Nephron (organoid): ENCODE measurements around the gene CBX4.

Experiments
- H3K27ac Mint-ChIP-seq, 3 experiments: 2 replicates each; pipeline ENCODE4 v1.8.0; 2020; ENCODE audit warnings: mixed read lengths in 3 of 3, mild to moderate bottlenecking in 2 of 3, moderate library complexity in 1 of 3
- H3K27me3 Mint-ChIP-seq: 2 replicates; pipeline ENCODE4 v1.8.0; 2021; ENCODE audit warnings: low read depth, mild to moderate bottlenecking, moderate library complexity, mixed read lengths
- H3K36me3 Mint-ChIP-seq: 2 replicates; pipeline ENCODE4 v1.8.0; 2020; ENCODE audit warnings: low read depth, mixed read lengths
- H3K4me1 Mint-ChIP-seq: 2 replicates; pipeline ENCODE4 v1.8.0; 2020; ENCODE audit warnings: mixed read lengths
- H3K4me3 Mint-ChIP-seq, 3 experiments: 2 replicates each; pipeline ENCODE4 v1.8.0; 2020; ENCODE audit warnings: mild to moderate bottlenecking in 3 of 3, mixed read lengths in 3 of 3, moderate library complexity in 2 of 3
- H3K9me3 Mint-ChIP-seq: 2 replicates; pipeline ENCODE4 v1.8.0; 2020; ENCODE audit warnings: mixed read lengths
- CTCF ChIP-seq, 3 experiments: fragments of 200-600 bp; sonication (generic); IDR thresholded peaks; one replicate each; pipeline ENCODE4 v1.5.0; 2021; ENCODE audit warnings: antibody characterized with exemption in 3 of 3; ENCODE audit not compliant: unreplicated experiment in 3 of 3

CBX4 gene

GRCh38 chr17:79833744-79834564 is 5.3 kb downstream of the CBX4 start:
- no peak overlapping the region for H3K27ac Mint-ChIP-seq
- H3K36me3 Mint-ChIP-seq = peaks cover 16% of the 10 kb centered on the region
- peaks cover 31% of the 10 kb centered on the region for H3K4me1 Mint-ChIP-seq
- no peaks in the 10 kb centered on the region for H3K9me3 Mint-ChIP-seq
- no peak overlapping the region for H3K4me3 Mint-ChIP-seq
- H3K27me3 Mint-ChIP-seq = peaks cover 56% of the 10 kb centered on the region
- TF ChIP-seq CTCF (IDR thresholded peaks at IDR 0.05; ENCODE audit: unreplicated experiment in 3 of 3) = no peak

- Mint-ChIP-seq H3K4me1 (peaks cover 35% of the 10 kb centered on the region), H3K9me3 (no peaks in the 10 kb centered on the region), H3K4me3 (peak overlapping the region; percentile 53 to 69 (median 68)), H3K27ac (peak overlapping the region in 1 of 3 experiments; percentile 11), H3K36me3 (peaks cover 16% of the 10 kb centered on the region), H3K27me3 (peaks cover 58% of the 10 kb centered on the region)
- no peak for TF ChIP-seq CTCF (IDR thresholded peaks at IDR 0.05; ENCODE audit: unreplicated experiment in 3 of 3)
Measured at GRCh38 chr17:79833110-79833450, 6.2 kb downstream of the CBX4 start.

- peak overlapping the region; percentile 53 to 69 (median 68) for H3K4me3 Mint-ChIP-seq
- H3K36me3 Mint-ChIP-seq = peaks cover 16% of the 10 kb centered on the region
- peaks cover 55% of the 10 kb centered on the region for H3K27me3 Mint-ChIP-seq
- H3K9me3 Mint-ChIP-seq = no peaks in the 10 kb centered on the region
- no peak for TF ChIP-seq CTCF (IDR thresholded peaks at IDR 0.05; ENCODE audit: unreplicated experiment in 3 of 3)
- peaks cover 34% of the 10 kb centered on the region for H3K4me1 Mint-ChIP-seq
- no peak overlapping the region for H3K27ac Mint-ChIP-seq
Measured at GRCh38 chr17:79832218-79833109, 6.8 kb downstream of the CBX4 start.

GRCh38 chr17:79831265-79832217 is 7.7 kb downstream of the CBX4 start:
- H3K9me3 Mint-ChIP-seq = no peaks in the 10 kb centered on the region
- TF ChIP-seq CTCF (IDR thresholded peaks at IDR 0.05; ENCODE audit: unreplicated experiment in 3 of 3) = no peak
- H3K27ac Mint-ChIP-seq = peak overlapping the region in 2 of 3 experiments; percentile 21 to 63
- H3K36me3 Mint-ChIP-seq = peaks cover 16% of the 10 kb centered on the region
- H3K4me3 Mint-ChIP-seq = peak overlapping the region; percentile 54 to 65 (median 56)
- peaks cover 43% of the 10 kb centered on the region for H3K4me1 Mint-ChIP-seq
- peaks cover 60% of the 10 kb centered on the region for H3K27me3 Mint-ChIP-seq

GRCh38 chr17:79830763-79831264 is 8.4 kb downstream of the CBX4 start:
- Mint-ChIP-seq H3K4me1 (peaks cover 51% of the 10 kb centered on the region), H3K27me3 (peaks cover 66% of the 10 kb centered on the region), H3K4me3 (peak overlapping the region in 1 of 3 experiments; percentile 21), H3K9me3 (no peaks in the 10 kb centered on the region), H3K27ac (no peak overlapping the region), H3K36me3 (peaks cover 16% of the 10 kb centered on the region)
- no peak for TF ChIP-seq CTCF (IDR thresholded peaks at IDR 0.05; ENCODE audit: unreplicated experiment in 3 of 3)
